HG03095 (cell line): ENCODE measurements around the gene VCL.
"Not testable (repeated sequence)": the region's sequence is repeated elsewhere in the genome, so short reads cannot be mapped to it uniquely, and the experiment has no call there.

ENCODE experiments used
- ATAC-seq: cut with Tn5 transposase; IDR thresholded peaks from one replicate; pipeline ENCODE4 v1.9.1; 2021; ENCODE audit warnings: moderate library complexity; ENCODE audit not compliant: unreplicated experiment

The VCL gene

DNA sequence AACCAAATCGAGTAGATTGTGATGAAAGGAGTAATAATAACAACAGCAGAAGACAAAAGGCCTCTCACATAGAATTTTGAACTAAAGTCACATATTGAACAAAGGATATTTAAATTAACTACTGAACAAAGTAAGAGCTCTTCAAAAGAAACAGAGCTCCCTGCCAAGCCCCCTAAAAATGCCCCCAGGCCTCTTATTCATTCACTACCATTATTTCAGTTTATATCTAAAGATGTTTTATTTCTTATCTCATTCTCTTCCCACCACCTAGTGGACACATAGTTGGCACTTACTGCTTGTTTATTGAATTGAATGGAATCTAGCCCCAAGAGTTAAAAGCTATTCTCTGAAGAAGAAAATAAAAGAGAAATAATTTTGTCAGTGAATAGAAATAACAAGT, 37.4 kb downstream of the VCL start:
- ATAC-seq: no peak

DNA sequence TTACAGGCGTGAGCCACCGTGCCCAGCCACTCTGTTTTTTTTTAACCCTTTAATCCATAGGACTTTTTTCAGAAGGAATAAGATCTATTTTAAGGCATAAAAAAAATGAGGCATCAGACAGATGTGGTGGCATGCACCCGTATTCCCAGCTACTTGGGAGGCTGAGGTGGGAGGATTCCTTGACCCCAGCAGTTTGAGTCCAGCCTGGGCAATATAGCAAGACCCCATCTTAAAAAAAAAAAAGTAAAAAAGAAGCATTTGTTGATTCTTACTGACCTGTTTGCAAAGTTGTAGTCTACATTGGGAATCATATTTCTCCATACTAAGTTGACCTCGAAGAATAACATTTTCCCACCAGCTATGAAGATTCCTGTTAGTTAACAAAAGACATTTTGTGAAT, 38.6 kb downstream of the VCL start:
- ATAC-seq: no peak

DNA sequence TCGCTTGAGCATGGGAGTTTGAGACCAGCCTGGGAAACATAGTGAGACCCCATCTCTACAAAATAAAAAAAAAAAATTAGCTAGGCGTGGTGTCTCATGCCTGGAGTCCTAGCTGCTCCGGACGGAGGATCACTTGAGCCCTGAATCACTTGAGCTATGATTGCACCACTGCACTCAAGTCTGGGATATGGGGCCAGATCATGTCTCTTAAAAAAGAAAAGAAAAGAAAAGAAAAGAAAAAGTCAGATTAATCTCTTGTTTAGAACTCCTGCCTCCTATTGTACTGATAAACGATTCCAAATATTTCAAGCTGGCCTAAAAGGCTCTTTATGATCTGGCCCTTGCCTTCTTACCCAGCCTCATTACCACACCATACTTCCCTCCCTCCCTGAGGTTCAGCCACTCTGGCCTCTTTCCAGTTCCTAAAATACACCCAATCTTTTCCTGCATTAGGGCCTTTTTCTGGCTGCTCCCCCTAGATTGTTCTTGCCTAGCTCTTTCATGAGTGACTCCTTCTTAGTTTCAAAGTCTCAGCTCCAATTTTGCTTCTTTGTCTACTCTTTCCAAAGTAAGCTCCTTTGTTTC, 41.7 kb downstream of the VCL start:
- no peak for ATAC-seq

DNA sequence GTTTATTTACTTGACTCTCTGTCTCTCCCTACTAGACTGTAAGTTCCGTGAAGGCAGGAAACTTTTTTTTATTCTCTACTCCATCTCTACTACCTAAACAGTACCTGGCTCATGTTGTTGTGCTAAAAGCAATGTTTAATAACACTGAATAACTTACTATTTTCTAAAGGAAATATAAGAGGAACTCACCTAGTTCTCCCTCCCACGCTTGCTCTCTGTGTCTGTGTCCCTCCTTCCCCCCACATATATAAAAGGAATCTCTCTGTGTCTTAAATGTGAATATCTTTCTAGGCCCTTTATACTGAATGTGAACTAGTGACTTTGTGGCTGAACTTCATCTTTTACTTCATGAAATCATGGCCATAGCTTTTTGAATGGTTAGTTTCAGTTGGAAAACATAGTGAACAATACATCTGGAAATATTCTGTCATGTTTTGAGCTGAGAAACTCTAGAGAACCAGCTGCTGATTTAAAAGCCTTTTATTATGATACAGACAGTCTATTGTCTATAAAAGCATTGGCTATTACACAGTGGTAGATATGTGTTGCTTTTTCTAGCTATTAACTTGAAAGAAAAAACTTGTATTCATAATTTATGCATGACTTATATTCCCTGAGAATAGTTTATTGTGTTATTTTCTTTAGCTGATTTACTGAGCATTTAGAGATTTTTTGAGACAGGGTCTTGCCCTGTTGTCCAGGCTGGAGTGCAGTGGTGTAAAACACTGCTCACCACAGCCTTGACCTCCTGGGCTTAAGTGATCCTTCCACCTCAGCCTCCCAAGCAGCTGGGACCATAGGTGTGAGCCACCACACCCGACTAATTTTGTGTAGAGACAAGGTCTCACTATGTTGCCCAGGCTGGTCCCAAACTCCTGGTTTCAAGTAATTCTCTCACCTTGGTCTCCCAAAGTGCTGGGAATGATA, 42.5 kb downstream of the VCL start:
- no peak for ATAC-seq

DNA sequence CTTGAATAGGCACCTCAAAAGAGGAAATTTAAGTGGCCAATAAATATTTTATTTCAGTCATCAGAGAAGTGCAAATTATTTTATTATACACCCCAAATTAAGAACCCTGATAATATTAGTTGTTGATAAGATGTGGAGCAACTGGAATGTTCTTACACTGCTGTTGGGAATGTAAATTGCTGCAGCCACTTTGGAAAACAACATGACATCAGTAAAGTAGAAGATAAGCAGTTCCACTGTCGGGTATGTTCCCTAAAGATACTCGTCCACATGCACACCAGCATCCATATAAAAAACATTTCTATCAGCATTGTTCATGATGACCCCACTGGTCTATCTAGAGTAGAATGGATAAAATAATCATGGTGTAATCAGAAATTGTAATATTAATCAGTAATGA, 46.5 kb downstream of the VCL start:
- ATAC-seq: no peak

DNA sequence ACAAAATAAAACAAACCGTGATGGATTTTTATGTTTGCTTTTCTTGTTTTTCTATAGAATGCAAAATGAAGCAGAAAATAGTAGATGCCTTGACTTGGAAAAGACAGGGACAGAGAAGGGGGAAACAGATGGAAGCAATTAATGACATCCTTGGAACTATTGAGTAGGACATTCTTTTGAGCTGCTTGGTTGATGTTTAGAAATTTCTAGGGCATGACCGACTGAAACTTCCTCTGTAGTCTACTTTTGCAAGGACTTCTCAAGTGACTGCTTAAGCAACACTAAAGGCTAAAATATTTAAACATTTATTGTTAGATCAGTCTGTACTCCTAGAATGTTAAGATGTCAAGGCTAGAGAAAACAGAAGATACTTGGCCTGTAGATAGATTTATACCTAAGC, 49.4 kb downstream of the VCL start:
- no peak for ATAC-seq

DNA sequence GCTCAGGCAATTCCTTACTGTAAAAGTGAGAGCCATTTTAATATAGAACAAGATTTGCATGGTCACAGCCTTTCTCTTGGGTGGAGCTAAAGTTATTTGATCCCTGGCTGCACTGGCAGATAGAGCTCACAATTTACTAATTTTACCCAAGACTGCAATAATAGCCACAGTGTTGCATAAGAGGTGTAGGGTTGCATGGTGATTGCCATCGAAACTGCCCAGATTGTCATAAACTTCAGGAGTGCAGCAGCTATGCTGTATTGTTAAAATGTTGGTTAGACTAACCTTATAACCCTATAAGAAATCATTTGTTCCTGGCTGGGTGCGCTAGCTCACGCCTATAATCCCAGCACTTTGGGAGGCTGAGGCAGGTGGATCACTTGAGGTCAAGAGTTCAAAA, 50.0 kb downstream of the VCL start:
- no peak for ATAC-seq

DNA sequence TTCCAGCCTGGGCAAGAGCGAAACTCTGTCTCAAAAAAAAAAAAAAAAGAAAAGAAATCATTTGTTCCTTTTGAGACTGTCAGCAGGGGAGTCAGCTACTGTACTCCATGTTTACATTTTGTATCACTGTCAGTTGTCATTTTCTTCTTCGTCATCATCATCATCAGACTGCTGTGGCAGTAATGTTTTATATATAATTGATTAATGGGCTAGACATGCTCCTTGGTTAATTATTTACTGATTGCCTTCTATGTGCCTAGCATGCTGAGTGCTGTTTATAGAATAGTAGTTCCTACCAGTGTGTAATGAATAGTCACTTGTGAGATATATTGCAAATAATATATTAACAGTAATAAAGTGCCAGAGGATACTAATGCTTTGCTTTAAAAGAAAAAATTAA, 50.5 kb downstream of the VCL start:
- ATAC-seq: no peak

DNA sequence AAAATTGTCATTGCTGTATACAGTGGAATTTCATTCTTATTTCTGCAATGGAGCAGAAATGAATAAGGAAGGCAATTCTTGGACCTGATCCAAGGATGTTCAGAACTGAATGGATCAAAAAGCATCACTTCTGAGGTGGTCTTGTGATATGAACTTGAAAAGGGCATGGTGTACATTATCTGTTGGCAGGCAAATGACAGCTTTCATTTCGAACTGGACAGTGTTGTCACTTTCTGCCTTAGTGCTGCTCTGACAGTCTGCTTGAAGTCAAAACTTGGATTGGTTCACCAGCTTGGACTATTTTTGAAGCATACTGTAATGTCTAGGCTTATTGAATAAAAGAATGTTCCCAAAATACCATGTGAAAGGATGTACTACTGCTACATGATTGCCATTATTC, 52.0 kb downstream of the VCL start:
- no peak for ATAC-seq

DNA sequence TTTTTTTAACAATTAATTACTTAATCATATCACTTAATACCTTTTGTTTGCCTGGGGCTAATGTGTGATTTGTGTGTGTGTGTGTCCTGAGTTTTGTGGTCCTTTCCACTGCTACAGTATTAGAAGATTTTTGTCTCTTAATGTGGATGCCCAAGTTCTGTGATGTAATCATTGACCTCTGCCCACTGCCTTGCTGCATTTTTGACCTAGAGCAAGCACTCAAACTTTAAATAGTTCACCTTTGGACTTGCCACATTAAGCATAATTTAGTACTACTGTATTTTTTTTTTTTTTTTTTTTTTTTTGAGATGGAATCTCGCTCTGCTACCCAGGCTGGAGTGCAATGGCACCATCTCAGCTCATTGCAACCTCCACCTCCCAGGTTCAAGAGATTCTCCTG, 52.7 kb downstream of the VCL start:
- no peak for ATAC-seq

DNA sequence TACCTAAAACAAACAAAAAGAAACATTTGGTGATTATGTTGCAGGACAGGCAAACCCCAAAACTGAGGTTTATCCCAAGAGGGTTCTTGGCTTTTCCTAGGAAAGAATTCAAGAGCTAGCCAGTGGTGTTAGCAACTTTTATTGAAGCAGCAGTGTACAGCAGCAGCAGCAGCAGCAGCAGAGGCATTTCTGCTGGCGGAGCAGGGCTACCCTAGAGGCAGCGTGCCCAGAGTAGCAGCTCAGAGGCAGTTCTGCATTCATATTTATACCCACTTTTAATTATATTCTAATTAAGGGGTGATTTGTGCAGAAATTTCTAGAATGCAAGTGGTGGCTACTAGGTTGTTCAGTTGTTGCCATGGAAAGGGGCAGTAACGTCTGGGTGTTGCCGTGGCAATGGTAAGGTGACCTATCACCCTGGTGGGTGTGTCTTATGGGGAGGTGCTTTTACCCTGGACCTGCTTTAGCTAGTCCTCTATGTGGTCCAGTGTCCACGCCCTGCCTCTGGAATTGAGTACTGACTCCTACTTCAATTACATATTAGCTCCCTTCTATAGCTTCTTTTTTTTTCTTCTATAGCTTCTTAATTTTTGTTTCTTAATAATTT, 53.9 kb downstream of the VCL start:
- ATAC-seq: no peak

DNA sequence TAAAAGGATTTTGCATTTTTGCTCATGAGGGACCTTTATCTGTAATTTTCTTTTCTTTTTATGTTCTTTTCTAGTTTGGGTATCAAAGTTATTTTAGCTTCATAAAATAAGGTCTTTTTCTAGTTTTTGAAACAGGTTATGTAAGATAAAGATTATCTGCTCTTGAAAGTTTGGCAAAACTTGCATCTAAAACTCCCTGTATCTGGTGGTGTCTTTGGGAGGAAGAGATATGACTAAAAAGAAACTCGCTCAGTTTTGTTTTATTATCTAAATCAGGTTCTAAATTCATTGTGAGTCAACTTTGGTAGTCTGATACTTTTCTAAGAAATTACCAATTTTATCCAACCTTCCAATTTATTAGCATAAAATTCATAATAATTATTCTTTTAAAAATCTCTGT, 55.1 kb downstream of the VCL start:
- no peak for ATAC-seq

DNA sequence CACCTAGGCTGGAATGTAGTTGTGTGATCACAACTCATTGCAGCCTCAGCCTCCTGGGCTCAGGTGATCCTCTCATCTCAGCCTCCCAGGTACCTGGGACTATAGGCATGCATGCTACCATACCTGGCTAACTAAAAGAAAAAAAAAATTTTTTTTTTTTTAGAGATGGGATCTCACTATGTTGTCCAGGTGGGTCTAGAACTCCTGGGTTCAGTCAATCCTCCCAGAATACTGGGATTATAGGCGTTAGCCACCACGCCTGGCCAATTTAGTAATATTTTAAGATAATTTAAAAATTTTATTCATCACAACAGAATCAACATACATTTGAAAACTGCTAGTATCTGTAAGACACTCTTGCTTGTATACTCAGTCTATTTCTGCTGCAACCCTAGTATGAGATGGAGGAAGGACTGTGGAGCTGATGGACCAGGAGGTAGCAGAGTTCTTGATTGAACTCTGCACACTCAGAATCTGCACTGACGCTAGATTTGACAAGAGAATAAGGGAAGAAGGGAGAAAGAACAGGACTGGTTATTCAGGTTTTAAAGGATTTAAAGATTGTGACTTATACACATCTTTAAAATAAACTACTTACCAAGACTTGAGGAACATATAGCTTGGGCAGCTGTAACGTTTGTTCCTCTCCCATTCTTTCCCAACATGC, 57.6 kb downstream of the VCL start:
- no peak for ATAC-seq

DNA sequence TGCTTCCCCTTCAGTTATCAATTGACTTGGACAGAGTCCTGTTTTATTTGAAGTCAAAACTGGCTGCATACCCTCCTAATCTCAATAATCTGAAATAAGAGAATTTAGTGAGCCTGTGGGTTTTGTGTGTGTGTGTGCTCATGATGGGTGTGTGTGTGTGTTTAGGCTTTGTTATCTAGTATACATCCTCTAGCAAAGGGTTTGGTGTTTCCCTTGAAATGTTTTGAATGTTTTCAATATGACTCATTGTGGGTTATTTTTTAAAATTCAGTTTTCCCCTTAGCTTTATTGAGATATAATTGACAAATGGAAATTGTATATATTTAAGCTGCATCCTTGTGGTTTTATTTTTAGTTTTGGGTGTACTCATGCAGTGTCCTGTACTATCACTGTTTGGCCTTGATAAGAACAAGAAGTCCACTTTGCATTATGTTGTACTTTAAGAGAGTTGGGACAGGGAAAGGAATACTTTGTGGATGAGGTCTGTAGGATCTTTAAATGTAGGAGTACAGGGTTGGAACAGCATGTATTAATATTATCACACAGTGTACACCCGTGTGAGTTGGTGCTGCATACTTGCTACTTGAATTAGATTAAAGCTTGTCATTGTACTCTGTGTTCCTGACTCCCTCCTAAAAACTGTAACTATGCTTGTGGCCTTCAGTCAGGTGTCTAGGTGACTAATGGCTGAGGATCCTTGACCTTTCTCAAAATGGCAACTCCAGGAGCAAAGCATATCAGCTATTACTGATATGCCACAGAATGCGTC, 58.3 kb downstream of the VCL start:
- ATAC-seq: no peak

DNA sequence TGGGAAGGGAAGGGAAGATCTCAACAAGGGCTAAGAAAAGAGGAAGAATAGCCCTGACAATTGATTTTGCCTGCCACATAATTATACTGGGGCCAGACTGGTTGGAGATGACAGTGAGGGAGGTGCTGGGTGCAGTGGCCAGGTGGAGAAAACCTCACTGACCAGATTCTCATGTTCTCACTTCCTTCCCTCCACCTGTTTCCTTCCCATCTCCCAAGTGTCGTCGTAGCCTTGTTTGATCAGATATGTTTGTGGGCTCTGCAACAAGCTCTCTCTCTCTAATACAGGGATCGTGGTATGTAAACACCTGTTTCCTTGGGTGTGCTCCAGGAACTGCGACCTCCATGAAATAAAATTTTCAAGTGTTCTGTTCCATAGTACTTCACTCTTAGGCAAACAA, 60.2 kb downstream of the VCL start:
- ATAC-seq: no peak

DNA sequence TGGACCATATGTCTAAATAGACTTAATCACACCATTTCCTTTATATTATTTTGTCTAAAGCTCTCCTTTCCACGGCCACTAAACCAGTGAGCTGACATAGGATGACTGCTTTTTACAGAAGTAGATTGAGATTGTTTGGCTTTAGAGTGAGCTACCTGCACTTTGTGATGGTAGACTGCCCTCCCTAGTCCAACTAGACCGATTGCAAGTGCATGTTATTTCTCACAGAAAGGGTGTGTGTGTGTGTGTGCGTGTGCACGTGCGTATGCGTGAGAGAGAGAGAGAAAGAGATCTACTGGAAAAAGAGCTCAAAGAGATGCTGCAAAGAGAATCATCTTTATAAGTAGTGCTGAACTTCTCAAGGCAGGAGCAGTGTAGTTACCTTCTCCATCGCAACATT, 60.7 kb downstream of the VCL start:
- ATAC-seq: no peak

DNA sequence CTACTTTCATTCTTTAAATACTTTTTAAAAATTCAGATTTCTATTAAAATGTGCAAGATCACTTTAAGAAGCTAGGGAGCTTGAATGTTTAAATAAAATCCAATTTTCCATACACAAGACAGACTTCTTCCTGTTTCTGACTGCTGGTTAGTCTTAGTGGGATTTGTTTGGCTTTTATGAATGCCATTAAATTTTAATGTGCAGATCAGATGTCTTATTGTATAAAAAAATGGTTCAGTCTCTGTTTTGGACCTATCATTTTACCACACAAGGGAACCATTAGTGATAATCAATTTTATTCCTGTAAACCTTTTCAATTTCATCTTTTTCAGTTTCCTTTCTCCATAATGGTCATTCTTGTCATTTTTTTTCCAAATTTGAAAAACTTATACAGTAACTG, 63.2 kb downstream of the VCL start:
- ATAC-seq: no peak

DNA sequence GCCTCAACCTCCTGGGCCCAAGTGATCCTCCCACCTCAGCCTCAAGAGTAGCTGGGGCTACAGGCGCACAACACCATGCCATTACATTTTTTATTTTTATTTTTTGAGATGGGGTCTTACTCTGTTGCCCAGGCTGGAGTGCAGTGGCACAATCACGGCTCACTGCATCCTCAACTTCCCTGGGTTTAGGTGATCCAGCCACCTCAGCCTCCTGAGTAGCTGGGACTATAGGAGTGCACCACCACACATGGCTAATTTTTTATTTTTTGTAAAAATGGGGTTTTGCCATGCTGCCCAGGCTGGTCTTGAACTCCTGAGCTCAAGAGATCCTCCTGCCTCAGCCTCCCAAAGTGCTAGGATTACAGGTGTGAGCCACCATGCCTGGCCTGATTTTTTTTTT, 64.1 kb downstream of the VCL start:
- ATAC-seq: not testable (repeated sequence)

DNA sequence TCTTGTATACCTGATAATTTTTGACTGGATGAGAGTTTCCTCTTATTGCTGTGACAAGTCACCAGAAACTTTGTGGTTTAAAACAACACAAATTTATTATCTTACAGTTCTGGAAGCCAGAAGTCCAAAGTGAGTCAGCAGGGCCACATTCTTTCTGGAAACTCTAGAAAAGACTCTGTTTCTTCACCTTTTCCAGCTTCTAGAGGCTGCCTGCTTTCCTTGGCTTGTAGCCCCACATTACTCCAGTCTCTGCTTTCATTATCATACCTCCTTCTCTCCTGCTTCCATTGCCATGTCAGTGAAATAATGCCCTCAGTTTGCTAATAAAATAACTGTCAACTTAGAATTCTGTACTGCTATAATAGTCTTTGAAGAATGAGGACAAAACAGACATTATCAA, 65.3 kb downstream of the VCL start:
- no peak for ATAC-seq

DNA sequence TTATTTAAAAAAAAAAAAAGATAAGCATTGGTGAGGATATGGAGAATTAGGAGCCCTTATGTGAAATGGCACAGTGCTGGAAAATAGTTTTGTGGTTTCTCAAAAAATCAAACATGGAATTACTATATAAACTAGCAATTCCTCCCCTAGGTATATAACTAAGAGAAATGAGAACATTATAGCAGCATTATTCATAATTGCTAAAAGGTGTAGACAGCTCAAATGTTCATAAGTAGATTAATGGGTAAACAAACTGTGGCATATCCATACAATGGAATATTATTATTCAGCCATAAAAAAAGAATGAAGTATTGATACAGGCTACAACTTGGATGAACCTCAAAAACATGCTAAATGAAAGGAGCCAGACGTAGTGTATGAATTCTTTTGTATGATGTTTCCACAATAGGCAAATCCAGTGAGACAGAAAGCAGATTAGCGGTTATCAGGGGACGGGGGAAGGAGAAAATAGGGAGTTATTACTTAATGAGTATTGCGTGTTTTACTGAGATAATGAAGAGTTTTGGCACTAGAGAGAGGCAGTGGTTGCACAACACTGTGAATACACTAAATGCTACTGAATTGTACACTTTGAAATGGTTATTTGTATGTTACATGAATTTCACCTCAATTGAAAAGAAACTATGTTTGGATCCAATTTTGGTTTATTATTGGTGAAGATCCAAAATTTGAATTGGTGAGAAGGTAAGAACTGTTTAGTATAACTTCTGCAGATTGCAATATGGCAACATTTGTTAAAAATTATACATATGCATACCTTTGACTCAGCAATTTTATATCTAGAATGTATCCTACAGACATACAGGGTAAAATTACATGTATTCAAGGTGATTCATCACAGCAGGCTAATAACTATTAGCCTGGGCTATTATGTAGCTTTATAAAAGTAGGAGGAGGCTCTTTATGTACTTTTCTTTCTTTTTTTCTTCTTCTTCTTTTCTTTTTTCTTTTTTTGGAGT, 69.7 kb downstream of the VCL start:
- ATAC-seq: no peak
